Measurements from ENCODE around the gene CCBE1. TPM values are rescaled to one million over a fixed set of nuclear protein-coding genes. Genes with fewer than 3 reads are reported as not detected.

CCBE1 gene
- total and polyA plus RNA-seq, 9 of the 15 experiments (the other 6 are each of a cell fraction or from before 2014, with no cell fraction given), result 0.20 TPM; not detected in 8

DNA sequence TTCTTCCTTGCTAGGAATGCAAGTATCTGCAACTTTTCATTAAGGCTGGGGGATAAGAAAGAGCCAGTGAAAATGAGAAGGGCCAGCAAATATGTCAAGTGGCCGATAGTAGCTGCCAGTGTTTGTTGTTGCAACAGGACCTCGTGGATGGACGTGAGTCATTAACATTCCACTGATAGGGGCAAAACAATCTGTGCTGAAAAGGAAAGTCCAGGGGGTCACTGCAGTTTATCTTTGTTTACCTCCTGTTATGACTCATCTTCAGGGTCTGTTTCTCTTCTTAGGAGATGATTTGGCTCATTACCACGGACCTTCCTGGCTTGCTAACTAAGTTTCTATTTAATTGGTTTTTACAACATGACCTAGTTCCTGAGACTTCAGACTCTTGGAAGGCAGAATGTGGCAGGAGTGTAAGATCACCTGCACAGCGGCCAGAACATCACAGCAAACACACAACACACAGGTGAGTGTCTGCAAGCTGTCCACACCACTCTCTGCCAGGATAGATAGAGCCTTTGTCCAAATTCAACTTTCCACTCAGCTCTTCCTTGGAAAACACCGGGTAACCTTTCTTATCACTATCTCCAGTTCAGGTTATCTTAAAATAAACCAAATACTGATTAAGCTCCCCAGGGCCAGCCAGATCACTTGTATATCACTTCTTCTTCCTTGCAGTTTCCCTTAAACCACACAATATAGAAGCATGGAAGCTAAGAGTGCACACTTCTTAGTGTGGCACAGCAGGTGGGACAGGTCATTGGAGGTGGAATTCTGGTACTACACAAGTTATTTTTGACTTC lies 180.7 kb downstream of the CCBE1 start:
- no peaks in the 10 kb centered on the region for H3K9me1 ChIP-seq (ENCODE audit: control insufficient read depth, insufficient read depth, low read length)
- FAIRE-seq (peak; percentile 66), ATAC-seq (no peak), DNase-seq (ENCODE audit: extremely low read depth in 1 of 4, low spot score in 3 of 4) (peak; percentile 39 to 54 (median 48))
- H3K27me3 ChIP-seq (ENCODE audit: control insufficient read depth in 2 of 2, insufficient read depth in 2 of 2, low read length in 2 of 2), result peaks cover 0 to 20% of the 10 kb centered on the region in 2 experiments; a peak in 1 of 5 replicates
- H3K4me1 ChIP-seq (replicated peaks in 1 of 2; ENCODE audit: control insufficient read depth in 2 of 2, insufficient read depth in 2 of 2, low read length in 2 of 2), result peaks cover 0 to 3% of the 10 kb centered on the region in 2 experiments; a peak in 1 of 5 replicates
- no peak overlapping the region for H3K27ac ChIP-seq (ENCODE audit: extremely low read depth, low read depth, low read length)
- H3K79me2 ChIP-seq (ENCODE audit: control insufficient read depth, insufficient read depth, low read length), result no peaks in the 10 kb centered on the region
- POLR2A ChIA-PET, result interaction anchor here (0.7 kb wide), 1 partner anchor 16 kb away, joined by 5 read pairs; no protein-coding TSS in a partner anchor
- no peak overlapping the region for H3K4me3 ChIP-seq
- 0% methylated on average over 5 of the region's 6 CpGs for WGBS (ENCODE audit: insufficient coverage, low coverage, missing lambda C conversion rate)
- H3K9ac ChIP-seq (ENCODE audit: insufficient read depth in 1 of 2, low read depth in 2 of 2, low read length in 2 of 2), result no peak overlapping the region
- H3K4me2 ChIP-seq (ENCODE audit: insufficient read depth, low read length), result no peak overlapping the region; the same call in 1 of the 2 replicates
- in situ Hi-C loops (cut with MboI), result no loop called here
- no peak overlapping the region for H2AFZ ChIP-seq (ENCODE audit: low read depth, low read length)
- no peaks in the 10 kb centered on the region for H3K36me3 ChIP-seq (ENCODE audit: control insufficient read depth, insufficient read depth, low read length)
- H3K9me3 ChIP-seq (replicated peaks; ENCODE audit: control insufficient read depth, insufficient read depth, low read depth, low read length), result no peaks in the 10 kb centered on the region
- intact Hi-C loops (cut with micrococcal nuclease), result no loop called here
- no TSS peak for BruUV-seq (replicated peaks)
- CTCF ChIA-PET (ENCODE audit: low intra/inter-chr PET ratio), result no interaction called here
- H4K20me1 ChIP-seq (replicated peaks; ENCODE audit: control insufficient read depth, insufficient read depth, low read length), result peaks cover 4% of the 10 kb centered on the region; the same call in 1 of the 2 replicates
- TF ChIP-seq HNRNPH1 (optimal IDR thresholded peaks at IDR 0.05; ENCODE audit: low read depth, low read length), result no peak
- no peak for TF ChIP-seq CBX8 (IDR thresholded peaks at IDR 0.05; ENCODE audit: borderline replicate concordance, extremely low read depth, low read depth, low read length, poor library complexity, severe bottlenecking)
- no peak for TF ChIP-seq TSC22D4 (tag; IDR thresholded peaks at IDR 0.05)
- peak; percentile 72 for TF ChIP-seq TCF3 (CRISPR knock-in tag; IDR thresholded peaks at IDR 0.05)
- TF ChIP-seq, protein P1, sequence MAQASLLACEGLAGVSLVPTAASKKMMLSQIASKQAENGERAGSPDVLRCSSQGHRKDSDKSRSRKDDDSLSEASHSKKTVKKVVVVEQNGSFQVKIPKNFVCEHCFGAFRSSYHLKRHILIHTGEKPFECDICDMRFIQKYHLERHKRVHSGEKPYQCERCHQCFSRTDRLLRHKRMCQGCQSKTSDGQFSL (CRISPR knock-in tag; IDR thresholded peaks at IDR 0.05), result no peak
- TF ChIP-seq, protein P1 (tag; IDR thresholded peaks at IDR 0.05), result no peak
- no peak for TF ChIP-seq NCOA1 (IDR thresholded peaks at IDR 0.05; ENCODE audit: low read depth)
- no peak for TF ChIP-seq ZNF584 (CRISPR knock-in tag; IDR thresholded peaks at IDR 0.05; ENCODE audit: low read depth)
- peak; percentile 64 for TF ChIP-seq CCNT2 (IDR thresholded peaks at IDR 0.05; ENCODE audit: borderline replicate concordance, extremely low read depth, insufficient read length, low read depth, low read length)
- TF ChIP-seq FOSL1 (tag; conservative IDR thresholded peaks at IDR 0.05), result peak; percentile 99
- TF ChIP-seq GATA2 (CRISPR knock-in tag; IDR thresholded peaks at IDR 0.05), result no peak
- TF ChIP-seq PML (IDR thresholded peaks at IDR 0.05; ENCODE audit: low read length), result no peak
- no peak for TF ChIP-seq BCOR (IDR thresholded peaks at IDR 0.05)
- TF ChIP-seq, protein P2, sequence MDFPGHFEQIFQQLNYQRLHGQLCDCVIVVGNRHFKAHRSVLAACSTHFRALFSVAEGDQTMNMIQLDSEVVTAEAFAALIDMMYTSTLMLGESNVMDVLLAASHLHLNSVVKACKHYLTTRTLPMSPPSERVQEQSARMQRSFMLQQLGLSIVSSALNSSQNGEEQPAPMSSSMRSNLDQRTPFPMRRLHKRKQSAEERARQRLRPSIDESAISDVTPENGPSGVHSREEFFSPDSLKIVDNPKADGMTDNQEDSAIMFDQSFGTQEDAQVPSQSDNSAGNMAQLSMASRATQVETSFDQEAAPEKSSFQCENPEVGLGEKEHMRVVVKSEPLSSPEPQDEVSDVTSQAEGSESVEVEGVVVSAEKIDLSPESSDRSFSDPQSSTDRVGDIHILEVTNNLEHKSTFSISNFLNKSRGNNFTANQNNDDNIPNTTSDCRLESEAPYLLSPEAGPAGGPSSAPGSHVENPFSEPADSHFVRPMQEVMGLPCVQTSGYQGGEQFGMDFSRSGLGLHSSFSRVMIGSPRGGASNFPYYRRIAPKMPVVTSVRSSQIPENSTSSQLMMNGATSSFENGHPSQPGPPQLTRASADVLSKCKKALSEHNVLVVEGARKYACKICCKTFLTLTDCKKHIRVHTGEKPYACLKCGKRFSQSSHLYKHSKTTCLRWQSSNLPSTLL (IDR thresholded peaks at IDR 0.05), result no peak
- TF ChIP-seq NFATC3 (IDR thresholded peaks at IDR 0.05), result no peak
- no peak for TF ChIP-seq HMGN3 (IDR thresholded peaks at IDR 0.05; ENCODE audit: borderline replicate concordance, extremely low read depth, insufficient read length, low read depth, low read length)
- TF ChIP-seq SFPQ (IDR thresholded peaks at IDR 0.05; ENCODE audit: low read depth, low read length), result no peak
